GM23338 (cell line): ENCODE measurements around the gene TAF1D. TPM values are rescaled to one million over a fixed set of nuclear protein-coding genes. Genes with fewer than 3 reads are reported as not detected.

Experiments used
- ATAC-seq: fragments of 200-7000 bp; cut with Tn5 transposase; 3 replicates; pipeline ENCODE4 v1.9.1; 2020
- DNase-seq: peaks from one replicate; pipeline ENCODE4 v3.0.0-alpha.2; 2015; ENCODE audit warnings: low spot score
- H2AFZ ChIP-seq: fragments of 200-600 bp; sonication (generic); 2 replicates; pipeline ENCODE4 v1.8.0; 2016; ENCODE audit warnings: antibody characterized with exemption, mild to moderate bottlenecking, moderate library complexity
- H3F3A ChIP-seq: fragments of 200-600 bp; sonication (generic); replicated peaks from 2 replicates; pipeline ENCODE4 v1.8.0; 2017; ENCODE audit warnings: antibody characterized with exemption, mixed run types, low read depth
- H3K27ac ChIP-seq: fragments of 200-600 bp; sonication (generic); 2 replicates; pipeline ENCODE4 v1.6.1; 2016; ENCODE audit warnings: low read depth
- H3K27me3 ChIP-seq: fragments of 200-600 bp; sonication (generic); 2 replicates; pipeline ENCODE4 v1.8.0; 2016; ENCODE audit warnings: mild to moderate bottlenecking, mixed run types, moderate library complexity; ENCODE audit not compliant: insufficient read depth
- H3K36me3 ChIP-seq: fragments of 200-600 bp; sonication (generic); 2 replicates; pipeline ENCODE4 v1.8.0; 2016; ENCODE audit warnings: mild to moderate bottlenecking; ENCODE audit not compliant: insufficient read depth
- H3K4me1 ChIP-seq: fragments of 200-600 bp; sonication (generic); 2 replicates; pipeline ENCODE4 v1.8.0; 2016; ENCODE audit warnings: mild to moderate bottlenecking, moderate library complexity; ENCODE audit not compliant: insufficient read depth
- H3K4me2 ChIP-seq: fragments of 200-600 bp; sonication (generic); 2 replicates; pipeline ENCODE4 v1.7.1; 2017; ENCODE audit warnings: mixed run types
- H3K4me3 ChIP-seq: fragments of 200-600 bp; sonication (generic); 2 replicates; pipeline ENCODE4 v1.6.1; 2016; ENCODE audit warnings: mixed run types
- H3K79me2 ChIP-seq: fragments of 200-600 bp; sonication (generic); replicated peaks from 2 replicates; pipeline ENCODE4 v1.8.0; 2017; ENCODE audit warnings: mild to moderate bottlenecking; ENCODE audit not compliant: insufficient read depth
- H3K9me2 ChIP-seq: fragments of 200-600 bp; sonication (generic); 2 replicates; pipeline ENCODE4 v1.8.0; 2017; ENCODE audit not compliant: insufficient read depth
- H4K20me1 ChIP-seq: fragments of 200-600 bp; sonication (generic); replicated peaks from 2 replicates; pipeline ENCODE4 v1.8.0; 2017; ENCODE audit warnings: mild to moderate bottlenecking; ENCODE audit not compliant: insufficient read depth
- H3K27ac Mint-ChIP-seq: 2 replicates; pipeline ENCODE4 v1.8.0; 2020; ENCODE audit warnings: inconsistent platforms, mild to moderate bottlenecking, moderate library complexity, mixed read lengths
- H3K27me3 Mint-ChIP-seq: 3 replicates; pipeline ENCODE4 v1.8.0; 2022; ENCODE audit warnings: low read depth, mild to moderate bottlenecking, moderate library complexity, mixed read lengths, inconsistent platforms; ENCODE audit not compliant: insufficient read depth, poor library complexity
- H3K36me3 Mint-ChIP-seq: 3 replicates; pipeline ENCODE4 v1.8.0; 2021; ENCODE audit warnings: low read depth, mild to moderate bottlenecking, inconsistent platforms, moderate library complexity, mixed read lengths
- H3K4me1 Mint-ChIP-seq: 3 replicates; pipeline ENCODE4 v1.8.0; 2020; ENCODE audit warnings: mild to moderate bottlenecking, inconsistent platforms, mixed read lengths
- H3K4me3 Mint-ChIP-seq: 3 replicates; pipeline ENCODE4 v1.8.0; 2021; ENCODE audit warnings: moderate library complexity, mild to moderate bottlenecking, inconsistent platforms, mixed read lengths
- H3K9me3 Mint-ChIP-seq: 3 replicates; pipeline ENCODE4 v1.8.0; 2020; ENCODE audit warnings: moderate library complexity, mild to moderate bottlenecking, inconsistent platforms, mixed read lengths
- CREB1 ChIP-seq: fragments of 250-450 bp; sonication (Bioruptor Pico); IDR thresholded peaks from 2 replicates; pipeline ENCODE4 v1.5.0; 2020; ENCODE audit warnings: low read depth, mild to moderate bottlenecking, moderate library complexity
- EZH2 ChIP-seq: fragments of 200-600 bp; sonication (generic); IDR thresholded peaks from one replicate; pipeline ENCODE4 v1.8.0; 2017; ENCODE audit warnings: antibody characterized with exemption, mild to moderate bottlenecking, low read depth; ENCODE audit not compliant: unreplicated experiment
- EZH2phosphoT487 ChIP-seq: fragments of 200-600 bp; sonication (generic); IDR thresholded peaks from one replicate; pipeline ENCODE4 v1.8.1; 2018; ENCODE audit warnings: antibody characterized with exemption; ENCODE audit not compliant: unreplicated experiment
- JUNB ChIP-seq: IDR thresholded peaks from one replicate; pipeline ENCODE4 v1.6.1; 2016; ENCODE audit warnings: antibody characterized with exemption; ENCODE audit not compliant: unreplicated experiment
- NANOG ChIP-seq: IDR thresholded peaks from 2 replicates; pipeline ENCODE4 v1.6.1; 2016; ENCODE audit warnings: antibody characterized with exemption, borderline replicate concordance
- POLR2AphosphoS5 ChIP-seq: IDR thresholded peaks from 2 replicates; pipeline ENCODE4 v1.6.1; 2016; ENCODE audit warnings: antibody characterized with exemption, low read depth
- STAT1 ChIP-seq: IDR thresholded peaks from one replicate; pipeline ENCODE4 v1.6.1; 2016; ENCODE audit warnings: antibody characterized with exemption; ENCODE audit not compliant: unreplicated experiment
- ZNF114 ChIP-seq: fragments of 250-450 bp; sonication (Bioruptor Pico); IDR thresholded peaks from 2 replicates; pipeline ENCODE4 v1.5.0; 2020; ENCODE audit warnings: mild to moderate bottlenecking, moderate library complexity
- ZNF331 ChIP-seq: fragments of 250-450 bp; sonication (Bioruptor Pico); IDR thresholded peaks from 2 replicates; pipeline ENCODE4 v1.5.0; 2020; ENCODE audit warnings: low read depth, mild to moderate bottlenecking, moderate library complexity
- polyA plus RNA-seq: library from polyadenylated mRNA; unstranded; fragments of >200 nt; fragmentation: Nextera tagmentation; extraction: Ambion mirVana; gene quantifications from 2 replicates; pipeline ENCODE4 v1.2.1, GENCODE V29; 2016
- total RNA-seq: library from RNA; depleted of rRNA; stranded (reverse); fragments of >200 nt; shearing (Covaris generic); gene quantifications from 2 replicates; pipeline ENCODE4 v1.2.3, GENCODE V29; 2014
- TF ChIP-seq, protein P1 (sequence below), 2 experiments: fragments of 200-600 bp in 1 of 2; sonication (generic) in 1 of 2; conservative IDR thresholded peaks; 2 replicates each; pipeline versions ENCODE4 v1.5.1 to v1.6.1; 2016 to 2017; ENCODE audit warnings: antibody characterized with exemption in 2 of 2, low read depth in 2 of 2, mild to moderate bottlenecking in 2 of 2, moderate library complexity in 1 of 2
- TF ChIP-seq, protein P2 (sequence below): IDR thresholded peaks from 2 replicates; pipeline ENCODE4 v1.6.1; 2016; ENCODE audit warnings: antibody characterized with exemption
- TF ChIP-seq, protein P3 (sequence below): IDR thresholded peaks from one replicate; pipeline ENCODE4 v1.6.1; 2018; ENCODE audit warnings: antibody characterized with exemption; ENCODE audit not compliant: unreplicated experiment
- TF ChIP-seq, protein P4 (sequence below): fragments of 250-450 bp; sonication (Bioruptor Pico); IDR thresholded peaks from 2 replicates; pipeline ENCODE4 v1.5.0; 2020; ENCODE audit warnings: mild to moderate bottlenecking, moderate library complexity

TAF1D gene
- total and polyA plus RNA-seq, 2 experiments from 2014 or later = 240 to 246 TPM

DNA sequence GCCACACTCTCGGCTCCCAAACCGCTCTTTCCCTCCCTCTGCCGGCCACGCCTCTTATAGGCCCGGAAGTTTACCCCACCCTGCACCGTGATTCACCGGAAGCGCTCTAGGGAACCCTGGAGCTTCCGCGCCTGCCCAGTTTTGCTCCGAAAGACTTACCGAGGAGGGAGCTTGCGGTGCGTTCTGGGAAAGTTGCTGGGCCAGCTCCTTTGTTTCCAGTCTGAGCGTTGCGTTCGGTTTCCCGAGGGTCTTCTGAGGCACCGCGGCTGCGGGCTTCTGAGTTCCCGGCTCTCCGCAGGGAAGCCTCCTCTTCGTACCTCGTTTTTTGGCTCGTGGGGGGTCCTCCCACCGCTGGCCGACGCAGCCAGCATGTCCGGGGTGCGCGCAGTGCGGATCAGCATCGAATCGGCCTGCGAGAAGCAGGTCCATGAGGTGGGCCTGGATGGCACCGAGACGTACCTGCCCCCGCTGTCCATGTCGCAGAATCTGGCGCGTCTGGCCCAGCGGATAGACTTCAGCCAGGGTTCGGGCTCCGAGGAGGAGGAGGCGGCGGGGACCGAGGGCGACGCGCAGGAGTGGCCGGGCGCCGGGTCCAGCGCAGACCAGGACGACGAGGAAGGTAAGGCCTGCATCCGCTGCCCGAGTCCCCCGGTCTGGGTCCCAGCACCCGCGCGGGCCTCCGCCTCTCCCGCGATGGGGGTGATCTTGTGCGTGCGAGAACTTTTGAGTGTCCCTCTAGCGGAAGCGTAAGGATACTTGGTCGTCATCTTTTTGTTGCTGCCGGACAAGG is 43.0 kb upstream of the TAF1D start, which contains the start of gene MED17:
Gene MED17, plus strand, starts transcription at position 138 of the 790 bp plus-strand sequence. Its CDS starts 232 bp downstream, at position 370.
- H3K9me3 Mint-ChIP-seq = peaks cover 5% of the 10 kb centered on the region; the same call in 1 of the 3 replicates
- peak within 1 kb of the TSS; percentile 93 for H3K4me3 ChIP-seq
- DNase-seq (peak; percentile 98), ATAC-seq (peak; percentile 97)
- peaks cover 20% of the 10 kb centered on the region for H3K4me1 Mint-ChIP-seq
- peak within 1 kb of the TSS; percentile 93 for H3K27ac Mint-ChIP-seq
- peaks cover 4% of the 10 kb centered on the region for H3K27me3 Mint-ChIP-seq
- H3K27ac ChIP-seq = peak within 1 kb of the TSS; percentile 96
- H3K36me3 Mint-ChIP-seq = peaks cover 46% of the 10 kb centered on the region
- H4K20me1 ChIP-seq = peaks cover 40% of the 10 kb centered on the region
- peak within 1 kb of the TSS; percentile 97 for H3K4me2 ChIP-seq
- peaks cover 57% of the 10 kb centered on the region for H3K79me2 ChIP-seq
- peak within 1 kb of the TSS; percentile 92 for H3K4me3 Mint-ChIP-seq
- H3K9me2 ChIP-seq = no peaks in the 10 kb centered on the region
- H3K36me3 ChIP-seq = peaks cover 18% of the 10 kb centered on the region; the same call in 1 of the 2 replicates
- TF ChIP-seq NANOG = no peak
- no peak for TF ChIP-seq JUNB
- TF ChIP-seq, protein P1, sequence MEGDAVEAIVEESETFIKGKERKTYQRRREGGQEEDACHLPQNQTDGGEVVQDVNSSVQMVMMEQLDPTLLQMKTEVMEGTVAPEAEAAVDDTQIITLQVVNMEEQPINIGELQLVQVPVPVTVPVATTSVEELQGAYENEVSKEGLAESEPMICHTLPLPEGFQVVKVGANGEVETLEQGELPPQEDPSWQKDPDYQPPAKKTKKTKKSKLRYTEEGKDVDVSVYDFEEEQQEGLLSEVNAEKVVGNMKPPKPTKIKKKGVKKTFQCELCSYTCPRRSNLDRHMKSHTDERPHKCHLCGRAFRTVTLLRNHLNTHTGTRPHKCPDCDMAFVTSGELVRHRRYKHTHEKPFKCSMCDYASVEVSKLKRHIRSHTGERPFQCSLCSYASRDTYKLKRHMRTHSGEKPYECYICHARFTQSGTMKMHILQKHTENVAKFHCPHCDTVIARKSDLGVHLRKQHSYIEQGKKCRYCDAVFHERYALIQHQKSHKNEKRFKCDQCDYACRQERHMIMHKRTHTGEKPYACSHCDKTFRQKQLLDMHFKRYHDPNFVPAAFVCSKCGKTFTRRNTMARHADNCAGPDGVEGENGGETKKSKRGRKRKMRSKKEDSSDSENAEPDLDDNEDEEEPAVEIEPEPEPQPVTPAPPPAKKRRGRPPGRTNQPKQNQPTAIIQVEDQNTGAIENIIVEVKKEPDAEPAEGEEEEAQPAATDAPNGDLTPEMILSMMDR (conservative IDR thresholded peaks at IDR 0.05; ENCODE audit: low read depth in 2 of 2) = peak; percentile 29 to 31; a peak in 3 of 4 replicates
- TF ChIP-seq ZNF114 (CRISPR knock-in tag) = no peak
- 0 out of 2 replicates have a peak, but pooled peaks have one; percentile 74 for TF ChIP-seq CREB1 (CRISPR knock-in tag)
- no peak for TF ChIP-seq ZNF331 (CRISPR knock-in tag)
- TF ChIP-seq EZH2 = no peak
- TF ChIP-seq, protein P2, sequence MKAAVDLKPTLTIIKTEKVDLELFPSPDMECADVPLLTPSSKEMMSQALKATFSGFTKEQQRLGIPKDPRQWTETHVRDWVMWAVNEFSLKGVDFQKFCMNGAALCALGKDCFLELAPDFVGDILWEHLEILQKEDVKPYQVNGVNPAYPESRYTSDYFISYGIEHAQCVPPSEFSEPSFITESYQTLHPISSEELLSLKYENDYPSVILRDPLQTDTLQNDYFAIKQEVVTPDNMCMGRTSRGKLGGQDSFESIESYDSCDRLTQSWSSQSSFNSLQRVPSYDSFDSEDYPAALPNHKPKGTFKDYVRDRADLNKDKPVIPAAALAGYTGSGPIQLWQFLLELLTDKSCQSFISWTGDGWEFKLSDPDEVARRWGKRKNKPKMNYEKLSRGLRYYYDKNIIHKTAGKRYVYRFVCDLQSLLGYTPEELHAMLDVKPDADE = no peak; the same call in 1 of the 2 replicates
- TF ChIP-seq, protein P3, sequence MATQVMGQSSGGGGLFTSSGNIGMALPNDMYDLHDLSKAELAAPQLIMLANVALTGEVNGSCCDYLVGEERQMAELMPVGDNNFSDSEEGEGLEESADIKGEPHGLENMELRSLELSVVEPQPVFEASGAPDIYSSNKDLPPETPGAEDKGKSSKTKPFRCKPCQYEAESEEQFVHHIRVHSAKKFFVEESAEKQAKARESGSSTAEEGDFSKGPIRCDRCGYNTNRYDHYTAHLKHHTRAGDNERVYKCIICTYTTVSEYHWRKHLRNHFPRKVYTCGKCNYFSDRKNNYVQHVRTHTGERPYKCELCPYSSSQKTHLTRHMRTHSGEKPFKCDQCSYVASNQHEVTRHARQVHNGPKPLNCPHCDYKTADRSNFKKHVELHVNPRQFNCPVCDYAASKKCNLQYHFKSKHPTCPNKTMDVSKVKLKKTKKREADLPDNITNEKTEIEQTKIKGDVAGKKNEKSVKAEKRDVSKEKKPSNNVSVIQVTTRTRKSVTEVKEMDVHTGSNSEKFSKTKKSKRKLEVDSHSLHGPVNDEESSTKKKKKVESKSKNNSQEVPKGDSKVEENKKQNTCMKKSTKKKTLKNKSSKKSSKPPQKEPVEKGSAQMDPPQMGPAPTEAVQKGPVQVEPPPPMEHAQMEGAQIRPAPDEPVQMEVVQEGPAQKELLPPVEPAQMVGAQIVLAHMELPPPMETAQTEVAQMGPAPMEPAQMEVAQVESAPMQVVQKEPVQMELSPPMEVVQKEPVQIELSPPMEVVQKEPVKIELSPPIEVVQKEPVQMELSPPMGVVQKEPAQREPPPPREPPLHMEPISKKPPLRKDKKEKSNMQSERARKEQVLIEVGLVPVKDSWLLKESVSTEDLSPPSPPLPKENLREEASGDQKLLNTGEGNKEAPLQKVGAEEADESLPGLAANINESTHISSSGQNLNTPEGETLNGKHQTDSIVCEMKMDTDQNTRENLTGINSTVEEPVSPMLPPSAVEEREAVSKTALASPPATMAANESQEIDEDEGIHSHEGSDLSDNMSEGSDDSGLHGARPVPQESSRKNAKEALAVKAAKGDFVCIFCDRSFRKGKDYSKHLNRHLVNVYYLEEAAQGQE = peak; percentile 4
- no peak for TF ChIP-seq STAT1
- TF ChIP-seq, protein P4, sequence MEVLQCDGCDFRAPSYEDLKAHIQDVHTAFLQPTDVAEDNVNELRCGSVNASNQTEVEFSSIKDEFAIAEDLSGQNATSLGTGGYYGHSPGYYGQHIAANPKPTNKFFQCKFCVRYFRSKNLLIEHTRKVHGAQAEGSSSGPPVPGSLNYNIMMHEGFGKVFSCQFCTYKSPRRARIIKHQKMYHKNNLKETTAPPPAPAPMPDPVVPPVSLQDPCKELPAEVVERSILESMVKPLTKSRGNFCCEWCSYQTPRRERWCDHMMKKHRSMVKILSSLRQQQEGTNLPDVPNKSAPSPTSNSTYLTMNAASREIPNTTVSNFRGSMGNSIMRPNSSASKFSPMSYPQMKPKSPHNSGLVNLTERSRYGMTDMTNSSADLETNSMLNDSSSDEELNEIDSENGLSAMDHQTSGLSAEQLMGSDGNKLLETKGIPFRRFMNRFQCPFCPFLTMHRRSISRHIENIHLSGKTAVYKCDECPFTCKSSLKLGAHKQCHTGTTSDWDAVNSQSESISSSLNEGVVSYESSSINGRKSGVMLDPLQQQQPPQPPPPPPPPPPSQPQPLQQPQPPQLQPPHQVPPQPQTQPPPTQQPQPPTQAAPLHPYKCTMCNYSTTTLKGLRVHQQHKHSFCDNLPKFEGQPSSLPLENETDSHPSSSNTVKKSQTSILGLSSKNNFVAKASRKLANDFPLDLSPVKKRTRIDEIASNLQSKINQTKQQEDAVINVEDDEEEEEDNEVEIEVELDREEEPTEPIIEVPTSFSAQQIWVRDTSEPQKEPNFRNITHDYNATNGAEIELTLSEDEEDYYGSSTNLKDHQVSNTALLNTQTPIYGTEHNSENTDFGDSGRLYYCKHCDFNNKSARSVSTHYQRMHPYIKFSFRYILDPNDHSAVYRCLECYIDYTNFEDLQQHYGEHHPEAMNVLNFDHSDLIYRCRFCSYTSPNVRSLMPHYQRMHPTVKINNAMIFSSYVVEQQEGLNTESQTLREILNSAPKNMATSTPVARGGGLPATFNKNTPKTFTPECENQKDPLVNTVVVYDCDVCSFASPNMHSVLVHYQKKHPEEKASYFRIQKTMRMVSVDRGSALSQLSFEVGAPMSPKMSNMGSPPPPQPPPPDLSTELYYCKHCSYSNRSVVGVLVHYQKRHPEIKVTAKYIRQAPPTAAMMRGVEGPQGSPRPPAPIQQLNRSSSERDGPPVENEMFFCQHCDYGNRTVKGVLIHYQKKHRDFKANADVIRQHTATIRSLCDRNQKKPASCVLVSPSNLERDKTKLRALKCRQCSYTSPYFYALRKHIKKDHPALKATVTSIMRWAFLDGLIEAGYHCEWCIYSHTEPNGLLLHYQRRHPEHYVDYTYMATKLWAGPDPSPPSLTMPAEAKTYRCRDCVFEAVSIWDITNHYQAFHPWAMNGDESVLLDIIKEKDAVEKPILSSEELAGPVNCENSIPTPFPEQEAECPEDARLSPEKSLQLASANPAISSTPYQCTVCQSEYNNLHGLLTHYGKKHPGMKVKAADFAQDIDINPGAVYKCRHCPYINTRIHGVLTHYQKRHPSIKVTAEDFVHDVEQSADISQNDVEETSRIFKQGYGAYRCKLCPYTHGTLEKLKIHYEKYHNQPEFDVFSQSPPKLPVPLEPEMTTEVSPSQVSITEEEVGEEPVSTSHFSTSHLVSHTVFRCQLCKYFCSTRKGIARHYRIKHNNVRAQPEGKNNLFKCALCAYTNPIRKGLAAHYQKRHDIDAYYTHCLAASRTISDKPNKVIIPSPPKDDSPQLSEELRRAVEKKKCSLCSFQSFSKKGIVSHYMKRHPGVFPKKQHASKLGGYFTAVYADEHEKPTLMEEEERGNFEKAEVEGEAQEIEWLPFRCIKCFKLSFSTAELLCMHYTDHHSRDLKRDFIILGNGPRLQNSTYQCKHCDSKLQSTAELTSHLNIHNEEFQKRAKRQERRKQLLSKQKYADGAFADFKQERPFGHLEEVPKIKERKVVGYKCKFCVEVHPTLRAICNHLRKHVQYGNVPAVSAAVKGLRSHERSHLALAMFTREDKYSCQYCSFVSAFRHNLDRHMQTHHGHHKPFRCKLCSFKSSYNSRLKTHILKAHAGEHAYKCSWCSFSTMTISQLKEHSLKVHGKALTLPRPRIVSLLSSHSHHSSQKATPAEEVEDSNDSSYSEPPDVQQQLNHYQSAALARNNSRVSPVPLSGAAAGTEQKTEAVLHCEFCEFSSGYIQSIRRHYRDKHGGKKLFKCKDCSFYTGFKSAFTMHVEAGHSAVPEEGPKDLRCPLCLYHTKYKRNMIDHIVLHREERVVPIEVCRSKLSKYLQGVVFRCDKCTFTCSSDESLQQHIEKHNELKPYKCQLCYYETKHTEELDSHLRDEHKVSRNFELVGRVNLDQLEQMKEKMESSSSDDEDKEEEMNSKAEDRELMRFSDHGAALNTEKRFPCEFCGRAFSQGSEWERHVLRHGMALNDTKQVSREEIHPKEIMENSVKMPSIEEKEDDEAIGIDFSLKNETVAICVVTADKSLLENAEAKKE (CRISPR knock-in tag) = no peak
- no peak for TF ChIP-seq EZH2phosphoT487
- peak; percentile 98 for TF ChIP-seq POLR2AphosphoS5
- H2AFZ ChIP-seq = peak within 1 kb of the TSS; percentile 35; the same call in 1 of the 2 replicates
- H3F3A ChIP-seq = no peaks in the 10 kb centered on the region
- peaks cover 16% of the 10 kb centered on the region for H3K4me1 ChIP-seq
- H3K27me3 ChIP-seq = no peaks in the 10 kb centered on the region
